Prostate gland (tissue), 2 donors: Measurements from ENCODE around the gene MYOCD.

Experiments used
- CTCF ChIP-seq, 4 experiments: fragments of 200-600 bp in 2 of 4; fragments of 450-650 bp in 2 of 4; sonication (generic) in 2 of 4; IDR thresholded peaks; 1 replicate in 3 of 4; 2 replicates in 1 of 4; pipeline ENCODE4 v1.5.1; 2016 to 2019; ENCODE audit warnings: antibody characterized with exemption in 4 of 4, mild to moderate bottlenecking in 2 of 4, moderate library complexity in 2 of 4
- POLR2AphosphoS5 ChIP-seq: sonication (generic); formaldehyde crosslinking; IDR thresholded peaks from one replicate; pipeline ENCODE4 v1.6.1; 2017; ENCODE audit warnings: antibody characterized with exemption

GRCh38 chr17:12789481-12790248, 124.0 kb downstream of the MYOCD start, which contains the start of gene ARHGAP44:
- TF ChIP-seq CTCF (IDR thresholded peaks at IDR 0.05), result no peak
- no peak for TF ChIP-seq POLR2AphosphoS5
